Measurements from ENCODE around the gene MITF. TPM values are rescaled to one million over a fixed set of nuclear protein-coding genes. Genes with fewer than 3 reads are reported as not detected.
A peak's percentile ranks its signal among the peaks of the same experiment; 100 is the strongest.

The MITF gene
- total RNA-seq, 1 donor from 2014 or later, result 5.7 TPM

DNA sequence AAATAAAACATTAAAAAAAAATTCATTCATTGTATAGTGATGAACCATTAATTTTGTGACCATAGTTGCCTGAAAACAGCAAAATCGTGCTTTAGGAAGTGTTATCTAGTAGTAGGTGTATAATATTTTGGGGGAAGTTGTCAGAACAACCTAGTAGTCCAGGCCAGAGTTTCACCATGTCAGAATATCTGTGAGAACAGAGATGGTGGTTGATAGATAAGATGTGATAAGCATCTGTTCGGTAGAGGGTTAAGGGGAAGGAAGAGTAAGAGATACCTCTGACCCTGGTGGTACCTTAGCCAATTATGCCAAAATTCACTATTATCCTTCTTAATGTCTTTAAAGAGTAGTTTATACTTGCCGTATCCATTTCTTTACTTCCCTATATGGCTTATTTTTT, 113.8 kb downstream of the MITF start:
- Mint-ChIP-seq H3K36me3 (ENCODE audit: low read depth) (no peaks in the 10 kb centered on the region), H3K4me3 (ENCODE audit: unreplicated experiment) (no peak overlapping the region), H3K4me1 (ENCODE audit: low read depth) (peaks cover 18% of the 10 kb centered on the region)

DNA sequence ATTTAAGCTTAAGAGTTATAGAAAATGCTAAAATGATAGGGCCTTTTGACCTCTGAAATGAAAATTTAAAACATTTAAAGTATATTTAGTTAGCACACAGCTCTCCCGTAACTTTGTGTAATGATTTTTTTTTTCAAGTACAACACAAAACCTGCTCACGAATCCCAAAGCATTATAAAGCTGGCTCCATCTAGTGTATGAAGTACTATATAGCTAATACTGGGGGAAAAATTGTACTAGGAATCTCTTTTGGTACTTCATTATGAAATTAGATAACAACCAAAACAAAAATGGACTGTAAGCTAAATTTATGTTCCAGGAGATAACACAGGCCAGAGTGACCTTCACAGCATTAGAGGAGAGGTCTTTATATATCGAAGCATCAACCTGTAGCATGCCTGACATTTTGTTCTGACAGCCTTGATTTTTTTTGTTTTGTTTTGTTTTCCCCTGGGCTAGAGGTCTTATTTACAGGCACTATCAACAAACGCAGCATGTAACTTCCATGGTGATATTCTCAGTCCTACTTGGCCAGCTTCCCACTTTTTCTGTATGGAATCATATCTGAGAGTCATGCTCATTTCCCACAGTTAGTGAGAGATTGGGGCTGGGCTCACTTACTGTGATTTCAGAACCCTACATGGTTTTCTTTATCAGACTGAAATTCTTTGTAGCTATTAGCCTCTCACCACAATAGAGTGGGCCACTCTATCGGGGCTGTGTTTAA, 116.3 kb downstream of the MITF start:
- H3K4me1 Mint-ChIP-seq (ENCODE audit: low read depth), result peaks cover 17% of the 10 kb centered on the region
- no peaks in the 10 kb centered on the region for H3K36me3 Mint-ChIP-seq (ENCODE audit: low read depth)
- no peak overlapping the region for H3K27ac Mint-ChIP-seq (ENCODE audit: unreplicated experiment)
- no peak overlapping the region for H3K4me3 Mint-ChIP-seq (ENCODE audit: unreplicated experiment)
- H3K9me3 Mint-ChIP-seq (ENCODE audit: low read depth), result no peaks in the 10 kb centered on the region
- no peak for DNase-seq (ENCODE audit: low spot score)
- TF ChIP-seq, protein P1, sequence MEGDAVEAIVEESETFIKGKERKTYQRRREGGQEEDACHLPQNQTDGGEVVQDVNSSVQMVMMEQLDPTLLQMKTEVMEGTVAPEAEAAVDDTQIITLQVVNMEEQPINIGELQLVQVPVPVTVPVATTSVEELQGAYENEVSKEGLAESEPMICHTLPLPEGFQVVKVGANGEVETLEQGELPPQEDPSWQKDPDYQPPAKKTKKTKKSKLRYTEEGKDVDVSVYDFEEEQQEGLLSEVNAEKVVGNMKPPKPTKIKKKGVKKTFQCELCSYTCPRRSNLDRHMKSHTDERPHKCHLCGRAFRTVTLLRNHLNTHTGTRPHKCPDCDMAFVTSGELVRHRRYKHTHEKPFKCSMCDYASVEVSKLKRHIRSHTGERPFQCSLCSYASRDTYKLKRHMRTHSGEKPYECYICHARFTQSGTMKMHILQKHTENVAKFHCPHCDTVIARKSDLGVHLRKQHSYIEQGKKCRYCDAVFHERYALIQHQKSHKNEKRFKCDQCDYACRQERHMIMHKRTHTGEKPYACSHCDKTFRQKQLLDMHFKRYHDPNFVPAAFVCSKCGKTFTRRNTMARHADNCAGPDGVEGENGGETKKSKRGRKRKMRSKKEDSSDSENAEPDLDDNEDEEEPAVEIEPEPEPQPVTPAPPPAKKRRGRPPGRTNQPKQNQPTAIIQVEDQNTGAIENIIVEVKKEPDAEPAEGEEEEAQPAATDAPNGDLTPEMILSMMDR (IDR thresholded peaks at IDR 0.05), result peak; percentile 86
- H3K27me3 Mint-ChIP-seq (ENCODE audit: low read depth), result no peaks in the 10 kb centered on the region

More for the DNA sequence above, 113.8 kb downstream of the MITF start:
- H3K9me3 Mint-ChIP-seq (ENCODE audit: low read depth), result no peaks in the 10 kb centered on the region
- TF ChIP-seq, protein P1 (IDR thresholded peaks at IDR 0.05), result no peak
- H3K27me3 Mint-ChIP-seq (ENCODE audit: low read depth), result no peaks in the 10 kb centered on the region
- H3K27ac Mint-ChIP-seq (ENCODE audit: unreplicated experiment), result no peak overlapping the region
- DNase-seq (ENCODE audit: low spot score), result no peak

DNA sequence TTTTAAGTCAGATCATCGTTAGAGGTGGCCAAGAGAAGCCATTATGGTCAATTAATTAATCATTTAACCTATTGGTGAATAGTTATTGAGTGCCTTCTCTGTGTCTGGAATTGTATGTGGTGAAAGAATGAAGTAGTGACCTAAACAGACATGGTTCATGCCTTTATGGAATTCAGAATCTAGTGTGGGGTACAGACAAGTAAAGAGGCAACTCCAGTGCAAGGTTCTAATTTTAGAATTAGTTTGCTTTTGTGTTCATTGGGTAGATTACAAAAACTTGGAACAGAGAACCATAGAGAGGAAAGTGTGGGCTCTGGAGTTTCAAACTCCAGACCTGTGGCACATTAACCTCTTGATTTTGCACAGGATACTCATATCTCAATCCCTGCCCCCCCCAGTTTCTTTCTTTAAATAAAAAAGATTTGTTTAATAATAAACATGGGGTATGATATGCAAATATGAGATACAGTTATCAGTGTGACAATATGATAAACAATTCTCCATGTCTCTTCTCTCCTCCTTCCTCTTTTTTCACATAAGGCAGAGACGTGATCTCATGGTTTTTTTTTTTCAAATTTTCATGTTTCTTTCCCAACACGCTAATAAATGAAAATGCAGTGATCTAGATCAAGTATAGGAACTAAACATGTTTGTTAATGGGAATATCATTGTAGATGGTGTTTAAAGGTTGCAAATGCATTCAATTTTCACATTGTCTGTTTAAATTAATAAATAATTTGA, 117.9 kb downstream of the MITF start:
- no peaks in the 10 kb centered on the region for H3K27me3 Mint-ChIP-seq (ENCODE audit: low read depth)
- peaks cover 17% of the 10 kb centered on the region for H3K4me1 Mint-ChIP-seq (ENCODE audit: low read depth)
- no peaks in the 10 kb centered on the region for H3K9me3 Mint-ChIP-seq (ENCODE audit: low read depth)
- no peaks in the 10 kb centered on the region for H3K36me3 Mint-ChIP-seq (ENCODE audit: low read depth)
- H3K27ac Mint-ChIP-seq (ENCODE audit: unreplicated experiment), result no peak overlapping the region
- H3K4me3 Mint-ChIP-seq (ENCODE audit: unreplicated experiment), result no peak overlapping the region
- DNase-seq (ENCODE audit: low spot score), result no peak
- TF ChIP-seq, protein P1 (IDR thresholded peaks at IDR 0.05), result no peak

DNA sequence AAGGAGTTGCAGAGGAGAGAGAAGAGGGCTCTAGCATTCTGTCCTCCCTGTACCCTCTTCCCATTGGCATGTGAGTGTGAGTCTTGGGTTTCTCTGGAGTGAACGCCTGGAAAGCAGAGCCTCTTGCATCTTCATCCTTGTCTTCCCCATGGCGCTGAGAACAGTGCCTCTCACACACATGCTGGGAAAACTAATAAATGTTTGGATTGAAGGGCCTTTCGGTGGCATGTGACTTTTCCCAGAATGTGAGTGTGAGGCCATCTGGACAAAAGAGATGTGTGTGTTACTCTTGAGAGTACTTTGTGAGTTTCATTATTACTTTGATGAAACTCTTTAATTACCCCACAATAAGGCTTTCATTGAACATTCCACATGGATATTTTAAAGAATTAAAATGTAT, 122.3 kb downstream of the MITF start:
- Mint-ChIP-seq H3K27ac (ENCODE audit: unreplicated experiment) (no peak overlapping the region), H3K27me3 (ENCODE audit: low read depth) (no peaks in the 10 kb centered on the region), H3K4me1 (ENCODE audit: low read depth) (peaks cover 32% of the 10 kb centered on the region), H3K4me3 (ENCODE audit: unreplicated experiment) (no peak overlapping the region), H3K9me3 (ENCODE audit: low read depth) (no peaks in the 10 kb centered on the region), H3K36me3 (ENCODE audit: low read depth) (no peaks in the 10 kb centered on the region)
- TF ChIP-seq, protein P1 (IDR thresholded peaks at IDR 0.05), result no peak
- no peak for DNase-seq (ENCODE audit: low spot score)

DNA sequence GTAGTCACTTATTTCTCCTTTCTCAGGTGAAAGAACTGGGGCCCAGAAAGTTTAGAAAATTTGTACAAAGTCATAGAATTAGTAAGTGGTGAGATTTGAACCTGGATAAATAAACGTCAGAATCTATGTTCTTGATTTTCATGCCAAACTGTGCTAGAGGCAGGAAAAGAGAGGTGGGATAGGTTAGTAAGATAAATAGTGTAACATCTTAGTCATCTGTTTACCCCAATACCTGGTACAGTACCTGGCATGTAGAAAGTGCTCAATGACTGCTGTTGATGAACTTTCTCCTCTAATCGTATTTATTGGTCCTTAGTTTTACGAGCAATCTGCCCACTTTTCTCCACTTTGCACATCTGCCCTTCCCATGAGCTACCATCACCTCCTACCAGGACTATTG, 124.9 kb downstream of the MITF start:
- DNase-seq (ENCODE audit: low spot score), result no peak
- H3K4me3 Mint-ChIP-seq (ENCODE audit: unreplicated experiment), result no peak overlapping the region
- no peaks in the 10 kb centered on the region for H3K9me3 Mint-ChIP-seq (ENCODE audit: low read depth)
- peaks cover 38% of the 10 kb centered on the region for H3K4me1 Mint-ChIP-seq (ENCODE audit: low read depth)
- no peaks in the 10 kb centered on the region for H3K36me3 Mint-ChIP-seq (ENCODE audit: low read depth)
- no peak overlapping the region for H3K27ac Mint-ChIP-seq (ENCODE audit: unreplicated experiment)
- no peaks in the 10 kb centered on the region for H3K27me3 Mint-ChIP-seq (ENCODE audit: low read depth)
- TF ChIP-seq, protein P1 (IDR thresholded peaks at IDR 0.05), result no peak
